HEK293 (cell line): ENCODE results near the gene NRL.
A peak's percentile ranks its signal among the peaks of the same experiment; 100 is the strongest.

Experiments used
- FEZF1 ChIP-seq: fragments of 450-650 bp; formaldehyde crosslinking; IDR thresholded peaks from 2 replicates; pipeline ENCODE4 v1.5.1; 2016; ENCODE audit warnings: missing biosample characterization, missing genetic modification characterization
- GLIS1 ChIP-seq: fragments of 450-650 bp; formaldehyde crosslinking; IDR thresholded peaks from 2 replicates; pipeline ENCODE4 v1.5.1; 2016; ENCODE audit warnings: missing biosample characterization, missing genetic modification characterization
- SALL2 ChIP-seq: fragments of 450-650 bp; formaldehyde crosslinking; IDR thresholded peaks from 2 replicates; pipeline ENCODE4 v1.5.0; 2017; ENCODE audit warnings: missing biosample characterization, mild to moderate bottlenecking, missing genetic modification characterization, borderline replicate concordance
- SP2 ChIP-seq: fragments of 450-650 bp; formaldehyde crosslinking; IDR thresholded peaks from 2 replicates; pipeline ENCODE4 v1.5.1; 2016; ENCODE audit warnings: missing biosample characterization, missing genetic modification characterization
- ZBTB20 ChIP-seq: fragments of 450-650 bp; formaldehyde crosslinking; IDR thresholded peaks from 2 replicates; pipeline ENCODE4 v1.5.1; 2016; ENCODE audit warnings: missing biosample characterization, missing genetic modification characterization
- ZFP37 ChIP-seq: fragments of 450-650 bp; formaldehyde crosslinking; IDR thresholded peaks from 2 replicates; pipeline ENCODE4 v1.5.1; 2016; ENCODE audit warnings: missing biosample characterization, missing genetic modification characterization
- ZNF146 ChIP-seq: fragments of 450-650 bp; formaldehyde crosslinking; IDR thresholded peaks from 2 replicates; pipeline ENCODE4 v1.5.1; 2016; ENCODE audit warnings: missing biosample characterization, missing genetic modification characterization
- ZNF266 ChIP-seq: fragments of 450-650 bp; formaldehyde crosslinking; IDR thresholded peaks from 2 replicates; pipeline ENCODE4 v1.5.1; 2016; ENCODE audit warnings: missing biosample characterization, missing genetic modification characterization, low read depth
- ZNF341 ChIP-seq: fragments of 450-650 bp; formaldehyde crosslinking; IDR thresholded peaks from 2 replicates; pipeline ENCODE4; 2016; ENCODE audit warnings: low read depth, missing biosample characterization, missing genetic modification characterization
- ZNF529 ChIP-seq: fragments of 450-650 bp; formaldehyde crosslinking; IDR thresholded peaks from 2 replicates; pipeline ENCODE4 v1.5.1; 2017; ENCODE audit warnings: missing genetic modification characterization, missing biosample characterization; ENCODE audit not compliant: insufficient replicate concordance
- TF ChIP-seq, protein P1 (sequence below): fragments of 450-650 bp; formaldehyde crosslinking; IDR thresholded peaks from 2 replicates; pipeline ENCODE4 v1.5.1; 2016; ENCODE audit warnings: missing biosample characterization, missing genetic modification characterization
- TF ChIP-seq, protein P2 (sequence below): fragments of 450-650 bp; formaldehyde crosslinking; IDR thresholded peaks from 2 replicates; pipeline ENCODE4 v1.5.1; 2016; ENCODE audit warnings: missing biosample characterization, missing genetic modification characterization
- TF ChIP-seq, protein P3 (sequence below): fragments of 450-650 bp; formaldehyde crosslinking; IDR thresholded peaks from 2 replicates; pipeline ENCODE4 v1.5.1; 2016; ENCODE audit warnings: missing biosample characterization, missing genetic modification characterization
- TF ChIP-seq, protein P4 (sequence below): fragments of 450-650 bp; formaldehyde crosslinking; IDR thresholded peaks from 2 replicates; pipeline ENCODE4 v1.5.1; 2016; ENCODE audit warnings: missing biosample characterization, missing genetic modification characterization

DNA sequence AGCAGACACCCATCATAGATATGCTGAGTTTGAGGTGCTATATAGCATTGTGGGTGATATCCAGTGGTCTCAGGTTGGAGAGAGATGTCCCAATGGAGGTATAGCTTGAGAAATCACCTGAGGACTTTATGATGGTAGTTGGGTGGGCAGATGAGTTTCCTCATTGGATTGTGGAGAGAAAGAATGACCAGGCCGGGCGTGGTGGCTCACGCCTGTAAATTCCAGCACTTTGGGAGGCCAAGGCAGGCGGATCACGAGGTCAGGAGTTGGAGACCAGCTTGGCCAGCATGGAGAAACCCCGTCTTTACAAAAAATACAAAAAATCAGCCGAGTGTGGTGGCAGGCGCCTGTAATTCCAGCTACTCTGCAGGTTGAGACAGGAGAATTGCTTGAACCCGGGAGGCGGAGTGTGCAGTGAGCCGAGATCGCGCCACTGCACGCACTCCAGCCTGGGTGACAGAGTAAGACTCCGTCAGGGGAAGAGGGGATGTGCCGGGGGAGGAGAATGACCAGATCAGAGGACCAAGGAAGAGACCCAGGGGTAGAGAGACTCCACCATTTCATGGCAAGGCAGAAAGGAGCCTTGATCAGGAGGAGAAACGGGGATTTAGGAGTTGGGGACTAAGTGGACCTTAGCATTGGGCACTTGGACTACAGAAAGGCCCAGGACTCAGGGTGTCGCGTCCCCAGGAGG lies 21.4 kb downstream of the NRL start:
- TF ChIP-seq, protein P1, sequence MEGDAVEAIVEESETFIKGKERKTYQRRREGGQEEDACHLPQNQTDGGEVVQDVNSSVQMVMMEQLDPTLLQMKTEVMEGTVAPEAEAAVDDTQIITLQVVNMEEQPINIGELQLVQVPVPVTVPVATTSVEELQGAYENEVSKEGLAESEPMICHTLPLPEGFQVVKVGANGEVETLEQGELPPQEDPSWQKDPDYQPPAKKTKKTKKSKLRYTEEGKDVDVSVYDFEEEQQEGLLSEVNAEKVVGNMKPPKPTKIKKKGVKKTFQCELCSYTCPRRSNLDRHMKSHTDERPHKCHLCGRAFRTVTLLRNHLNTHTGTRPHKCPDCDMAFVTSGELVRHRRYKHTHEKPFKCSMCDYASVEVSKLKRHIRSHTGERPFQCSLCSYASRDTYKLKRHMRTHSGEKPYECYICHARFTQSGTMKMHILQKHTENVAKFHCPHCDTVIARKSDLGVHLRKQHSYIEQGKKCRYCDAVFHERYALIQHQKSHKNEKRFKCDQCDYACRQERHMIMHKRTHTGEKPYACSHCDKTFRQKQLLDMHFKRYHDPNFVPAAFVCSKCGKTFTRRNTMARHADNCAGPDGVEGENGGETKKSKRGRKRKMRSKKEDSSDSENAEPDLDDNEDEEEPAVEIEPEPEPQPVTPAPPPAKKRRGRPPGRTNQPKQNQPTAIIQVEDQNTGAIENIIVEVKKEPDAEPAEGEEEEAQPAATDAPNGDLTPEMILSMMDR (tag by site-specific recombination), result no peak
- no peak for TF ChIP-seq ZNF266
- TF ChIP-seq ZFP37, result no peak
- TF ChIP-seq, protein P2, sequence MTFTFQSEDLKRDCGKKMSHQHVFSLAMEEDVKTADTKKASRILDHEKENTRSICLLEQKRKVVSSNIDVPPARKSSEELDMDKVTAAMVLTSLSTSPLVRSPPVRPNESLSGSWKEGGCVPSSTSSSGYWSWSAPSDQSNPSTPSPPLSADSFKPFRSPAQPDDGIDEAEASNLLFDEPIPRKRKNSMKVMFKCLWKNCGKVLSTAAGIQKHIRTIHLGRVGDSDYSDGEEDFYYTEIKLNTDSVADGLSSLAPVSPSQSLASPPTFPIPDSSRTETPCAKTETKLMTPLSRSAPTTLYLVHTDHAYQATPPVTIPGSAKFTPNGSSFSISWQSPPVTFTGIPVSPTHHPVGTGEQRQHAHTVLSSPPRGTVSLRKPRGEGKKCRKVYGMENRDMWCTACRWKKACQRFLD, result no peak
- TF ChIP-seq, protein P3, sequence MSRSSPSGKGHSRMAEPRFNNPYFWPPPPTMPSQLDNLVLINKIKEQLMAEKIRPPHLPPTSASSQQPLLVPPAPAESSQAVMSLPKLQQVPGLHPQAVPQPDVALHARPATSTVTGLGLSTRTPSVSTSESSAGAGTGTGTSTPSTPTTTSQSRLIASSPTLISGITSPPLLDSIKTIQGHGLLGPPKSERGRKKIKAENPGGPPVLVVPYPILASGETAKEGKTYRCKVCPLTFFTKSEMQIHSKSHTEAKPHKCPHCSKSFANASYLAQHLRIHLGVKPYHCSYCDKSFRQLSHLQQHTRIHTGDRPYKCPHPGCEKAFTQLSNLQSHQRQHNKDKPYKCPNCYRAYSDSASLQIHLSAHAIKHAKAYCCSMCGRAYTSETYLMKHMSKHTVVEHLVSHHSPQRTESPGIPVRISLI (tag by site-specific recombination), result no peak
- TF ChIP-seq ZBTB20 (tag by site-specific recombination), result peak; percentile 98
- TF ChIP-seq SP2 (tag by site-specific recombination), result no peak
- TF ChIP-seq GLIS1, result no peak
- TF ChIP-seq SALL2 (tag by site-specific recombination), result no peak
- no peak for TF ChIP-seq ZNF146
- no peak for TF ChIP-seq ZNF341 (tag by site-specific recombination)
- no peak for TF ChIP-seq FEZF1 (tag by site-specific recombination)
- no peak for TF ChIP-seq ZNF529 (tag by site-specific recombination)
- TF ChIP-seq, protein P4, sequence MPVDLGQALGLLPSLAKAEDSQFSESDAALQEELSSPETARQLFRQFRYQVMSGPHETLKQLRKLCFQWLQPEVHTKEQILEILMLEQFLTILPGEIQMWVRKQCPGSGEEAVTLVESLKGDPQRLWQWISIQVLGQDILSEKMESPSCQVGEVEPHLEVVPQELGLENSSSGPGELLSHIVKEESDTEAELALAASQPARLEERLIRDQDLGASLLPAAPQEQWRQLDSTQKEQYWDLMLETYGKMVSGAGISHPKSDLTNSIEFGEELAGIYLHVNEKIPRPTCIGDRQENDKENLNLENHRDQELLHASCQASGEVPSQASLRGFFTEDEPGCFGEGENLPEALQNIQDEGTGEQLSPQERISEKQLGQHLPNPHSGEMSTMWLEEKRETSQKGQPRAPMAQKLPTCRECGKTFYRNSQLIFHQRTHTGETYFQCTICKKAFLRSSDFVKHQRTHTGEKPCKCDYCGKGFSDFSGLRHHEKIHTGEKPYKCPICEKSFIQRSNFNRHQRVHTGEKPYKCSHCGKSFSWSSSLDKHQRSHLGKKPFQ (tag by site-specific recombination), result no peak
